Measurements from ENCODE around the gene PRDM16. TPM values are rescaled to one million over a fixed set of nuclear protein-coding genes. Genes with fewer than 3 reads are reported as not detected.

Gene PRDM16
- total RNA-seq, 1 experiment from 2014 or later = 5.3 TPM

DNA sequence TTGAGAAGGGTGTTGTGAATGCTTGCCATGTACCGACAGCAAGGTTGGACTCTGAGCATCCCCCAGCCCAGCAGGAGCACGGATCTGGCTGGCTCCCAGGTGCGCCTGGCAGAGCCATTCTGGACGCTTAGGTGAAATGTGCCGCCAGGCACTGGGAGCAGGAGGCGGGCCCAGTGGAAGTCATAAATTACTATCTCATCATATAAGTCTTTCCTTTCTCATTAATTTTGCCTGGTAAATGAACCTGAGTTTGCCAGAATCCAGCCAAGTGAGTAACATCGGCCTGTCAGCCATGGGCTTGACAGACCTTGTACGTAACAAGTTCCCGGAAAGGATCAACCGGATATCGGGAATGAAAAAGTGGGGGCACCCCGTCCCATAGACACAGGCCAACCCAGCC lies 206.0 kb downstream of the PRDM16 start:
- POLR2A ChIA-PET = no interaction called here
- no peaks in the 10 kb centered on the region for H3K4me1 ChIP-seq
- intact Hi-C loops (cut with micrococcal nuclease; ENCODE audit: unreplicated experiment) = no loop called here
- Mint-ChIP-seq H3K9me3 (ENCODE audit: unreplicated experiment) (peaks cover 2% of the 10 kb centered on the region), H3K27ac (ENCODE audit: unreplicated experiment) (no peak overlapping the region), H3K27me3 (ENCODE audit: insufficient read depth, unreplicated experiment) (peaks cover 1% of the 10 kb centered on the region), H3K36me3 (ENCODE audit: insufficient read depth, unreplicated experiment) (no peaks in the 10 kb centered on the region), H3K4me3 (ENCODE audit: unreplicated experiment) (no peak overlapping the region), H3K4me1 (ENCODE audit: low read depth, unreplicated experiment) (no peaks in the 10 kb centered on the region)
- CTCF ChIA-PET = no interaction called here
- TF ChIP-seq, protein P1, sequence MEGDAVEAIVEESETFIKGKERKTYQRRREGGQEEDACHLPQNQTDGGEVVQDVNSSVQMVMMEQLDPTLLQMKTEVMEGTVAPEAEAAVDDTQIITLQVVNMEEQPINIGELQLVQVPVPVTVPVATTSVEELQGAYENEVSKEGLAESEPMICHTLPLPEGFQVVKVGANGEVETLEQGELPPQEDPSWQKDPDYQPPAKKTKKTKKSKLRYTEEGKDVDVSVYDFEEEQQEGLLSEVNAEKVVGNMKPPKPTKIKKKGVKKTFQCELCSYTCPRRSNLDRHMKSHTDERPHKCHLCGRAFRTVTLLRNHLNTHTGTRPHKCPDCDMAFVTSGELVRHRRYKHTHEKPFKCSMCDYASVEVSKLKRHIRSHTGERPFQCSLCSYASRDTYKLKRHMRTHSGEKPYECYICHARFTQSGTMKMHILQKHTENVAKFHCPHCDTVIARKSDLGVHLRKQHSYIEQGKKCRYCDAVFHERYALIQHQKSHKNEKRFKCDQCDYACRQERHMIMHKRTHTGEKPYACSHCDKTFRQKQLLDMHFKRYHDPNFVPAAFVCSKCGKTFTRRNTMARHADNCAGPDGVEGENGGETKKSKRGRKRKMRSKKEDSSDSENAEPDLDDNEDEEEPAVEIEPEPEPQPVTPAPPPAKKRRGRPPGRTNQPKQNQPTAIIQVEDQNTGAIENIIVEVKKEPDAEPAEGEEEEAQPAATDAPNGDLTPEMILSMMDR (IDR thresholded peaks at IDR 0.05; ENCODE audit: insufficient read depth in 1 of 2, low read depth in 1 of 2, low read length in 1 of 2, severe bottlenecking in 1 of 2, unreplicated experiment in 1 of 2) = no peak
- H3K4me3 ChIP-seq (ENCODE audit: low read depth, low read length) = no peak overlapping the region
- no peak for DNase-seq
- no TSS peak for BruUV-seq (replicated peaks)
- H3K36me3 ChIP-seq (ENCODE audit: control insufficient read depth, insufficient read depth, low read length) = no peaks in the 10 kb centered on the region
- H3K27me3 ChIP-seq (replicated peaks; ENCODE audit: control insufficient read depth, insufficient read depth, low read length) = no peaks in the 10 kb centered on the region
- no peaks in the 10 kb centered on the region for H3K9me3 ChIP-seq

DNA sequence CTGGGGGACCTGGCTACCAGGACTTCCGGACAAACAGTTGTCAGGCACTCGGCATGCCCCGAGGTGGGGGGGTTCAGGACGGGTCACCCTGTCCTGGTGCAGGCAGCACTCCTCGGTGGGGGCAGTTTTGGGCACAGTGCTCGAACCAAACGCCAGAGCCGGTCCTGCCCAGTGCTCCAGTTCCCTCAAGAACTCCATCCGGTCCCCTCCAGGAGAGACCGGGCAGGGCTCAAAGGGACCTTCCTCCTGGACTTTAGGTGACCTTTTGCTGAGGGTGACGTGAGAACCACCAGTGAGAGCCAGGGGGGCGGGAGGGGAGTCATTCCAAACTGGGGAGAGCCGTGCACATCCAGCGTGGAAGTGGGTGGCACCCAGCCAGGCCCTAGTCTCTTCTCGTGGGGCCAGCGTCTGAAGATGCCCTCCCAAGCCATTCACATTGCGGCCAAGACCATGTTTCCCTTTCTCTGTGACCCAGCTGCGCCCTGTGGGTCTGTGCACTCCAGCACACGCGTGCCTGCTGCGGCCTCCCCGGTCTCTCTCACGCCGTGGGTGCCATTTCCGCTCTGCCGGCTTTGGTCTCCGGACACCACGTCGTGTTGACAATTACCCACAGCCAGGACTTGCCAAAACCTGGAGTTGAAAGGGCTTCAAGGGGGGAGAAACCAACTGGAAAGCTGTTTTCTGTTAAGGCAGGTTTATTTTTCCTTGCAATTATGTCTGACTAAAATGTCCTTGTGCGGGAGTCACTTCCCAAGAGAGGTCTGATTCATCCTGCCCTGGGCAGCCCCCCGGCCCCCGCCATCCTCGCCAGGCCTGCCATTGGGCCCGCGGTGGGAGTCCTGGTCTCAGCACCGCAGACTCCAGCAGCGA lies 206.7 kb downstream of the PRDM16 start:
- Mint-ChIP-seq H3K4me3 (ENCODE audit: unreplicated experiment) (no peak overlapping the region), H3K27me3 (ENCODE audit: insufficient read depth, unreplicated experiment) (no peaks in the 10 kb centered on the region), H3K4me1 (ENCODE audit: low read depth, unreplicated experiment) (no peaks in the 10 kb centered on the region), H3K9me3 (ENCODE audit: unreplicated experiment) (no peaks in the 10 kb centered on the region), H3K36me3 (ENCODE audit: insufficient read depth, unreplicated experiment) (no peaks in the 10 kb centered on the region), H3K27ac (ENCODE audit: unreplicated experiment) (no peak overlapping the region)
- no peak for DNase-seq
- Histone ChIP-seq H3K4me3 (ENCODE audit: low read depth, low read length) (no peak overlapping the region), H3K9me3 (no peaks in the 10 kb centered on the region), H3K27me3 (replicated peaks; ENCODE audit: control insufficient read depth, insufficient read depth, low read length) (no peaks in the 10 kb centered on the region), H3K4me1 (no peaks in the 10 kb centered on the region), H3K36me3 (ENCODE audit: control insufficient read depth, insufficient read depth, low read length) (no peaks in the 10 kb centered on the region)
- ChIA-PET POLR2A (no interaction called here), CTCF (no interaction called here)
- TF ChIP-seq, protein P1 (IDR thresholded peaks at IDR 0.05; ENCODE audit: insufficient read depth in 1 of 2, low read depth in 1 of 2, low read length in 1 of 2, severe bottlenecking in 1 of 2, unreplicated experiment in 1 of 2) = no peak
- intact Hi-C loops (cut with micrococcal nuclease; ENCODE audit: unreplicated experiment) = no loop called here
- no TSS peak for BruUV-seq (replicated peaks)

DNA sequence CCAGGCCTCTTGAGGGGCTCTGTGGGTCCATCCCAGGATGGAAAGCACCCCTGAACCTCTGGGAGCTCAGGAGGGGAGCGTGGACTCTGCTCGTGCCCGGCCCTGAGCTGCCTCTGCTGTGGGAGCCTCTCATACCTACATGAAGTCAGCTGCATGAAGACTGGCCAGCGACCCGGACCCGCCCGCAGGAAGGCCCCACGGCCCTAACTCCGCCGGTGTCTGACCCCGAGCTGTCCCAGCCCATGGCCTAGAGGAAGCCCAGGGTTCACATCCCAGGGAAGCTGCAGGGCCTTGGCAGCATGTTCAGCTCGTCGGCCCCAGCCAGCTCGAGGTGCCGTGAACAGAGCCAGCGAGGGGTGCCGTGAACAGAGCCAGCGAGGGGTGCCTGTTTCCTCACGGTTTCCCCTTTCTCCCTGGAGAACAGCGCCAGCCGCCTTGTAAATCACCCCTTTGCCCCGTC lies 207.4 kb downstream of the PRDM16 start:
- CTCF ChIA-PET = no interaction called here
- H3K27ac Mint-ChIP-seq (ENCODE audit: unreplicated experiment) = no peak overlapping the region
- Histone ChIP-seq H3K27me3 (replicated peaks; ENCODE audit: control insufficient read depth, insufficient read depth, low read length) (no peaks in the 10 kb centered on the region), H3K36me3 (ENCODE audit: control insufficient read depth, insufficient read depth, low read length) (no peaks in the 10 kb centered on the region), H3K9me3 (no peaks in the 10 kb centered on the region), H3K4me1 (no peaks in the 10 kb centered on the region), H3K4me3 (ENCODE audit: low read depth, low read length) (no peak overlapping the region)
- POLR2A ChIA-PET = no interaction called here
- no peaks in the 10 kb centered on the region for H3K4me1 Mint-ChIP-seq (ENCODE audit: low read depth, unreplicated experiment)
- intact Hi-C loops (cut with micrococcal nuclease; ENCODE audit: unreplicated experiment) = no loop called here
- no peak overlapping the region for H3K4me3 Mint-ChIP-seq (ENCODE audit: unreplicated experiment)
- DNase-seq = no peak
- no peaks in the 10 kb centered on the region for H3K27me3 Mint-ChIP-seq (ENCODE audit: insufficient read depth, unreplicated experiment)
- no peaks in the 10 kb centered on the region for H3K36me3 Mint-ChIP-seq (ENCODE audit: insufficient read depth, unreplicated experiment)
- H3K9me3 Mint-ChIP-seq (ENCODE audit: unreplicated experiment) = no peaks in the 10 kb centered on the region
- no TSS peak for BruUV-seq (replicated peaks)
- TF ChIP-seq, protein P1 (IDR thresholded peaks at IDR 0.05; ENCODE audit: insufficient read depth in 1 of 2, low read depth in 1 of 2, low read length in 1 of 2, severe bottlenecking in 1 of 2, unreplicated experiment in 1 of 2) = no peak
